OCI-LY1 (cell line): Measurements from ENCODE around the gene HACL1.

Experiments used
- H2AFZ ChIP-seq: fragments of 200-600 bp; sonication (generic), shearing (Covaris generic); 2 replicates; pipeline ENCODE4 v1.6.0; 2014; ENCODE audit warnings: antibody characterized with exemption, mild to moderate bottlenecking, low read length
- H3F3A ChIP-seq: fragments of 200-600 bp; sonication (generic), shearing (Covaris generic); 2 replicates; pipeline ENCODE4 v1.6.0; 2014; ENCODE audit warnings: mild to moderate bottlenecking, antibody characterized with exemption, low read length, moderate library complexity; ENCODE audit not compliant: insufficient read depth
- H3K27ac ChIP-seq: fragments of 200-600 bp; sonication (generic); 2 replicates; pipeline ENCODE4 v1.5.1; 2014; ENCODE audit warnings: low read length, mixed run types, mild to moderate bottlenecking, low read depth; ENCODE audit not compliant: poor library complexity, severe bottlenecking
- H3K27me3 ChIP-seq: fragments of 200-600 bp; sonication (generic); 2 replicates; pipeline ENCODE4 v1.6.0; 2014; ENCODE audit warnings: antibody characterized with exemption, mild to moderate bottlenecking, low read length, moderate library complexity; ENCODE audit not compliant: insufficient read depth
- H3K36me3 ChIP-seq: fragments of 200-600 bp; sonication (generic); 2 replicates; pipeline ENCODE4 v1.6.1; 2014; ENCODE audit warnings: mild to moderate bottlenecking, antibody characterized with exemption, low read length, moderate library complexity, mixed read lengths; ENCODE audit not compliant: insufficient read depth
- H3K4me1 ChIP-seq: fragments of 200-600 bp; sonication (generic); 2 replicates; pipeline ENCODE4 v1.5.1; 2014; ENCODE audit warnings: mild to moderate bottlenecking, low read length, moderate library complexity; ENCODE audit not compliant: insufficient read depth, severe bottlenecking
- H3K4me2 ChIP-seq: fragments of 200-600 bp; sonication (generic), shearing (Covaris generic); 2 replicates; pipeline ENCODE4 v1.6.1; 2014; ENCODE audit warnings: low read length
- H3K4me3 ChIP-seq: fragments of 200-600 bp; sonication (generic); 2 replicates; pipeline ENCODE4 v1.5.1; 2014; ENCODE audit warnings: low read length, low read depth, mild to moderate bottlenecking, mixed read lengths; ENCODE audit not compliant: poor library complexity, severe bottlenecking
- H3K79me2 ChIP-seq: fragments of 200-600 bp; shearing (Covaris generic); 2 replicates; pipeline ENCODE4 v1.6.1; 2016; ENCODE audit warnings: mixed run types, low read length, mixed read lengths; ENCODE audit not compliant: insufficient read depth
- H3K9ac ChIP-seq: fragments of 200-600 bp; sonication (generic), shearing (Covaris generic); 2 replicates; pipeline ENCODE4 v1.6.1; 2014; ENCODE audit warnings: mild to moderate bottlenecking, low read length, mixed read lengths
- H3K9me2 ChIP-seq: fragments of 200-600 bp; sonication (generic), shearing (Covaris generic); 2 replicates; pipeline ENCODE4 v1.6.1; 2014; ENCODE audit warnings: low read depth, mild to moderate bottlenecking, low read length, mixed read lengths
- H3K9me3 ChIP-seq: fragments of 200-600 bp; shearing (Covaris generic); 2 replicates; pipeline ENCODE4 v1.6.1; 2014; ENCODE audit warnings: low read length, mixed read lengths
- H4K20me1 ChIP-seq: fragments of 200-600 bp; sonication (generic), shearing (Covaris generic); 2 replicates; pipeline ENCODE4 v1.6.0; 2016; ENCODE audit warnings: mild to moderate bottlenecking, low read length; ENCODE audit not compliant: insufficient read depth
- EZH2 ChIP-seq: fragments of 200-600 bp; sonication (generic), shearing (Covaris generic); IDR thresholded peaks from 2 replicates; pipeline ENCODE4 v1.8.0; 2017; ENCODE audit warnings: borderline replicate concordance, mixed run types, mild to moderate bottlenecking, antibody characterized with exemption, low read length, moderate library complexity, mixed read lengths
- TF ChIP-seq, protein P1 (sequence below): fragments of 200-600 bp; sonication (generic), shearing (Covaris generic); IDR thresholded peaks from 2 replicates; pipeline ENCODE4 v1.5.1; 2017; ENCODE audit warnings: mild to moderate bottlenecking, antibody characterized with exemption, low read length, moderate library complexity, mixed read lengths

HACL1 gene

GRCh38 chr3:15572138-15572537, 29.2 kb downstream of the HACL1 start:
- TF ChIP-seq EZH2, result no peak
- TF ChIP-seq, protein P1, sequence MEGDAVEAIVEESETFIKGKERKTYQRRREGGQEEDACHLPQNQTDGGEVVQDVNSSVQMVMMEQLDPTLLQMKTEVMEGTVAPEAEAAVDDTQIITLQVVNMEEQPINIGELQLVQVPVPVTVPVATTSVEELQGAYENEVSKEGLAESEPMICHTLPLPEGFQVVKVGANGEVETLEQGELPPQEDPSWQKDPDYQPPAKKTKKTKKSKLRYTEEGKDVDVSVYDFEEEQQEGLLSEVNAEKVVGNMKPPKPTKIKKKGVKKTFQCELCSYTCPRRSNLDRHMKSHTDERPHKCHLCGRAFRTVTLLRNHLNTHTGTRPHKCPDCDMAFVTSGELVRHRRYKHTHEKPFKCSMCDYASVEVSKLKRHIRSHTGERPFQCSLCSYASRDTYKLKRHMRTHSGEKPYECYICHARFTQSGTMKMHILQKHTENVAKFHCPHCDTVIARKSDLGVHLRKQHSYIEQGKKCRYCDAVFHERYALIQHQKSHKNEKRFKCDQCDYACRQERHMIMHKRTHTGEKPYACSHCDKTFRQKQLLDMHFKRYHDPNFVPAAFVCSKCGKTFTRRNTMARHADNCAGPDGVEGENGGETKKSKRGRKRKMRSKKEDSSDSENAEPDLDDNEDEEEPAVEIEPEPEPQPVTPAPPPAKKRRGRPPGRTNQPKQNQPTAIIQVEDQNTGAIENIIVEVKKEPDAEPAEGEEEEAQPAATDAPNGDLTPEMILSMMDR, result no peak
- Histone ChIP-seq H3K79me2 (no peaks in the 10 kb centered on the region), H4K20me1 (no peaks in the 10 kb centered on the region), H3K9ac (no peak overlapping the region), H3F3A (no peaks in the 10 kb centered on the region), H3K4me3 (no peak overlapping the region), H3K27me3 (no peaks in the 10 kb centered on the region), H3K4me1 (no peaks in the 10 kb centered on the region), H3K4me2 (no peak overlapping the region), H3K9me2 (no peaks in the 10 kb centered on the region), H3K9me3 (no peaks in the 10 kb centered on the region), H2AFZ (no peak overlapping the region), H3K27ac (no peak overlapping the region), H3K36me3 (peaks cover 50% of the 10 kb centered on the region; the same call in 1 of the 2 replicates)

DNA sequence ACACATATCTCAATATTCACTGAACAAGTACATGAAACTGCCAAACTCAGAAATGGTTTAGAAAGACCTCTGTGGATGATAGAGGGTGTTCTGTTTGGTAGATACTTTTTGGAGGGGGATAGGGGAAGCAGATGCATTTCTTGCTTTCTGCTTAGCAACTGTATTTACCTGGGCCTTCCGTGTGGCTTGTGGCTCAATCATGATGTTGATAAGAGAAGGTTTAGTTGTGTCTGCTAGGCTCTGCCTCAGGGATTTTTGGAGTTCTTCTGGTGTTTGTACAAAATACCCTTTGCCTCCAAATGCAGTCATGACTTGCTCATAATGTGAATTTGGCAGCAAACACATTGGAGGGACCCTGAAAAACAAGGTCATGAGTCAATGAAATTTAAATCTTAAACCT, 38.2 kb downstream of the HACL1 start:
- TF ChIP-seq EZH2, result no peak
- TF ChIP-seq, protein P1, result no peak
- Histone ChIP-seq H4K20me1 (no peaks in the 10 kb centered on the region; the same call in 1 of the 2 replicates), H3K4me1 (no peaks in the 10 kb centered on the region), H3K27ac (no peak overlapping the region), H3K4me3 (no peak overlapping the region), H3K4me2 (no peak overlapping the region), H3K9me2 (no peaks in the 10 kb centered on the region), H3F3A (no peaks in the 10 kb centered on the region), H3K9ac (no peak overlapping the region), H3K9me3 (no peaks in the 10 kb centered on the region), H2AFZ (no peak overlapping the region), H3K36me3 (peaks cover 77% of the 10 kb centered on the region), H3K27me3 (no peaks in the 10 kb centered on the region), H3K79me2 (no peaks in the 10 kb centered on the region)

DNA sequence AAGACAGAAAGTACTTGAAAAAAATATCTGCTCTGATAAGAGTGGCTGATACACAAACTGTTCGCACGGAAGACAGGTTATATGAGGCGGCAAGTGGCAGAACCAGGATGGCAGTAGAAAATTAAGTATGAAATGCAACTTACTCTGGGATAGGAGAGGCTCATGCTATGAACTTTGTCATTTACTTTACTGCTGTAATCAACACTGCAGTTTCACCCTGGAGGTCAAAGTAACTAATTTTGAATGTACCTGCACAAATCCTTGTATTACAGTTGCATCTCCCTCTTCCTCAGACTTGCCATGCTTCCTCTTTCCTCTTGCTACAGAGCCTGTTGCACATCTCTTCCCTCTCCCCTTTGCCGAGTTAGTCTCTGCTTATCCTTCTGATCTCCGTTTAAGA, 38.8 kb downstream of the HACL1 start:
- Histone ChIP-seq H3K27ac (no peak overlapping the region), H2AFZ (no peak overlapping the region), H3K36me3 (peaks cover 71% of the 10 kb centered on the region), H3K4me1 (no peaks in the 10 kb centered on the region), H3K9ac (no peak overlapping the region), H4K20me1 (no peaks in the 10 kb centered on the region; the same call in 1 of the 2 replicates), H3K9me2 (no peaks in the 10 kb centered on the region), H3K9me3 (no peaks in the 10 kb centered on the region), H3K4me3 (no peak overlapping the region), H3K27me3 (no peaks in the 10 kb centered on the region), H3F3A (no peaks in the 10 kb centered on the region), H3K4me2 (no peak overlapping the region), H3K79me2 (no peaks in the 10 kb centered on the region)
- TF ChIP-seq, protein P1, result no peak
- no peak for TF ChIP-seq EZH2
